GM19328 (cell line): Measurements from ENCODE around the gene NT5C2.

Source experiments
- ATAC-seq: cut with Tn5 transposase; IDR thresholded peaks from one replicate; pipeline ENCODE4 v1.9.1; 2021; ENCODE audit warnings: mild to moderate bottlenecking, moderate library complexity; ENCODE audit not compliant: unreplicated experiment

Gene NT5C2

GRCh38 chr10:103096130-103096529, 96.9 kb downstream of the NT5C2 start:
- ATAC-seq, result no peak

- no peak for ATAC-seq
Measured at GRCh38 chr10:103095005-103095404, 98.1 kb downstream of the NT5C2 start.

GRCh38 chr10:103090911-103091310, 102.2 kb downstream of the NT5C2 start:
- ATAC-seq, result no peak

GRCh38 chr10:103089493-103089892, 103.6 kb downstream of the NT5C2 start:
- no peak for ATAC-seq

GRCh38 chr10:103086799-103087198, 106.3 kb downstream of the NT5C2 start:
- no peak for ATAC-seq

GRCh38 chr10:103086261-103086660, 106.8 kb downstream of the NT5C2 start:
- no peak for ATAC-seq

- ATAC-seq, result no peak
Measured at GRCh38 chr10:103083977-103084320, 109.1 kb downstream of the NT5C2 start.

GRCh38 chr10:103083266-103083976, 109.7 kb downstream of the NT5C2 start:
- no peak for ATAC-seq

GRCh38 chr10:103082683-103083082, 110.4 kb downstream of the NT5C2 start:
- ATAC-seq, result no peak

GRCh38 chr10:103080891-103081581, 112.0 kb downstream of the NT5C2 start:
- no peak for ATAC-seq

- ATAC-seq, result no peak
Measured at GRCh38 chr10:103079946-103080345, 113.1 kb downstream of the NT5C2 start.

- no peak for ATAC-seq
Measured at GRCh38 chr10:103079100-103079499, 114.0 kb downstream of the NT5C2 start.

- ATAC-seq, result no peak
Measured at GRCh38 chr10:103078676-103079075, 114.4 kb downstream of the NT5C2 start.

- no peak for ATAC-seq
Measured at GRCh38 chr10:103078309-103078615, 114.8 kb downstream of the NT5C2 start.

- ATAC-seq, result no peak
Measured at GRCh38 chr10:103077491-103078308, 115.4 kb downstream of the NT5C2 start.

GRCh38 chr10:103077020-103077419, 116.1 kb downstream of the NT5C2 start:
- ATAC-seq, result no peak

GRCh38 chr10:103072891-103073290, 120.2 kb downstream of the NT5C2 start:
- no peak for ATAC-seq

GRCh38 chr10:103072276-103072675, 120.8 kb downstream of the NT5C2 start:
- ATAC-seq, result no peak

- peak; percentile 56 for ATAC-seq
Measured at GRCh38 chr10:103069453-103070331, 123.4 kb downstream of the NT5C2 start.

GRCh38 chr10:103067956-103068355, 125.1 kb downstream of the NT5C2 start:
- no peak for ATAC-seq

GRCh38 chr10:103067484-103067883, 125.6 kb downstream of the NT5C2 start:
- ATAC-seq, result no peak
